Raji (cell line): ENCODE results near the gene GNS.
A peak's percentile ranks its signal among the peaks of the same experiment; 100 is the strongest.

ENCODE experiments used
- POLR2A ChIP-seq: IDR thresholded peaks from 2 replicates; pipeline ENCODE4 v1.6.1; 2011; ENCODE audit warnings: low read depth, low read length, control low read depth; ENCODE audit not compliant: insufficient read depth

GNS gene

GRCh38 chr12:64675795-64676194 is 83.4 kb downstream of the GNS start:
- TF ChIP-seq POLR2A = no peak

- TF ChIP-seq POLR2A = no peak
These were observed 84.8 kb downstream of the GNS start for GRCh38 chr12:64674367-64674922.

- TF ChIP-seq POLR2A = no peak
These were observed 85.6 kb downstream of the GNS start for GRCh38 chr12:64673490-64674169.

GRCh38 chr12:64672925-64673409 is 86.2 kb downstream of the GNS start:
- no peak for TF ChIP-seq POLR2A

- TF ChIP-seq POLR2A = no peak
These were observed 87.5 kb downstream of the GNS start for GRCh38 chr12:64671681-64672080.

- no peak for TF ChIP-seq POLR2A
These were observed 88.1 kb downstream of the GNS start for GRCh38 chr12:64670919-64671639.

- no peak for TF ChIP-seq POLR2A
These were observed 89.2 kb downstream of the GNS start for GRCh38 chr12:64670019-64670418.

- TF ChIP-seq POLR2A = no peak
These were observed 89.8 kb downstream of the GNS start for GRCh38 chr12:64669270-64669842.

GRCh38 chr12:64667793-64668192 is 91.4 kb downstream of the GNS start:
- TF ChIP-seq POLR2A = no peak

- TF ChIP-seq POLR2A = no peak
These were observed 92.9 kb downstream of the GNS start for GRCh38 chr12:64666054-64666914.

GRCh38 chr12:64665514-64665913 is 93.7 kb downstream of the GNS start:
- peak; percentile 91 for TF ChIP-seq POLR2A
